SJCRH30 (cell line): Measurements from ENCODE around the gene TRAFD1. TPM values are rescaled to one million over a fixed set of nuclear protein-coding genes. Genes with fewer than 3 reads are reported as not detected.
A peak's percentile ranks its signal among the peaks of the same experiment; 100 is the strongest.
"Not testable (repeated sequence)": the region's sequence is repeated elsewhere in the genome, so short reads cannot be mapped to it uniquely, and the experiment has no call there.

ENCODE experiments used
- DNase-seq, 2 experiments: peaks; one replicate each; pipeline ENCODE4 v3.0.0-alpha.2; 2015 to 2020
- H3K27ac ChIP-seq: fragments of 250-450 bp; sonication (Bioruptor Pico); 2 replicates; pipeline ENCODE4 v1.5.1; 2020; ENCODE audit warnings: mild to moderate bottlenecking, moderate library complexity
- H3K27me3 ChIP-seq: fragments of 250-450 bp; sonication (Bioruptor Pico); 2 replicates; pipeline ENCODE4 v1.5.1; 2020; ENCODE audit warnings: mild to moderate bottlenecking, moderate library complexity
- H3K36me3 ChIP-seq: fragments of 250-450 bp; sonication (Bioruptor Pico); 2 replicates; pipeline ENCODE4 v1.5.1; 2020; ENCODE audit warnings: mild to moderate bottlenecking, moderate library complexity
- H3K4me1 ChIP-seq: fragments of 250-450 bp; sonication (Bioruptor Pico); 2 replicates; pipeline ENCODE4 v1.5.1; 2020; ENCODE audit warnings: mild to moderate bottlenecking, moderate library complexity
- H3K4me3 ChIP-seq: fragments of 250-450 bp; sonication (Bioruptor Pico); 2 replicates; pipeline ENCODE4 v1.5.1; 2020; ENCODE audit warnings: mild to moderate bottlenecking, moderate library complexity
- H3K9me3 ChIP-seq: fragments of 250-450 bp; sonication (Bioruptor Pico); replicated peaks from 2 replicates; pipeline ENCODE4 v1.5.1; 2020; ENCODE audit warnings: mild to moderate bottlenecking, moderate library complexity
- total RNA-seq: library from RNA; depleted of rRNA; stranded (reverse); fragments of >200 nt; shearing (Covaris generic); gene quantifications from 2 replicates; pipeline ENCODE4 v1.2.3, GENCODE V29; 2014; rRNA removed

Gene TRAFD1
- total RNA-seq: 23.0 and 23.5 TPM in 2 replicates

GRCh38 chr12:112125250-112125999 lies at the start of gene TRAFD1:
Gene TRAFD1, plus strand, starts transcription at chr12:112125560. Its CDS starts 4,963 bp downstream, at chr12:112130523.
- Histone ChIP-seq H3K4me1 (peaks cover 16% of the 10 kb centered on the region), H3K36me3 (no peaks in the 10 kb centered on the region), H3K27me3 (no peaks in the 10 kb centered on the region; the same call in 1 of the 2 replicates), H3K9me3 (no peaks in the 10 kb centered on the region), H3K27ac (no peak within 1 kb of the TSS; the same call in 1 of the 2 replicates), H3K4me3 (peak within 1 kb of the TSS; percentile 79)
- peak; percentile 95 to 97 for DNase-seq

DNA sequence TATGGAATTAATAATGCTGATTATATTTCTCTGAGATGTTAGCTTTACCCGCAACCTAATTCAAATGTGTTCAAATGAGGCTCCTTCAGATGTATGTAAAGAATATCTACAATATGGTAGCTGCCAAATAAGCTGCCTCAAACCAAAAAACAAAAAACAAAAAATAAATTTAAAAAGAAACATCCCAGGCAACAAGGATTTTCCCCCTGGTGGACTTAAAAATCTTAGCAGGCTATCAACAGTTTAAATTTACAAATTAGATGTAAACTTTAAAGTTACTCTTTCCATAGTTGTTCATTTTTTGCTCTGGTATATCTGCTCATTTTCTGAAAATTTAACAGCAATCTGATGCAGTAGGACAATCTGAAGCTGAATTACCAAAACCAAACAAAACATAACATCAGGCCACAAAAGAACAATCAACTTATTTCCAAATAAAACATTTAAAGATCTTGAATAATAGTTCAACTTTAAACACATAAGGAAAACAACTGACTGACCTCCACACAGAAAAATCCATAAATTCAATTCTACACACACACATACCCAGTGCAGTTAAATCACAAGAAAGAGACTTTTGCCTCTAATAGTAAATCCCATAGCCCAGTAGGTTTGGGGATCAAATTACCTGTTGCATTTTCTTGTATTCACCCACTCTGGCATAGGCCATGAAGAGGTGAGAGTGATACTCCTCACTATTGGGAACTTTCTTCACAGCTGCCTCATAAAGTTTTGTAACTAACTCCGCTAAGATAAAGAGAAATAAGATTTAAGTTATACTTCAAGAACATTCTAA lies 38.1 kb upstream of the TRAFD1 start:
- Histone ChIP-seq H3K4me3 (no peak overlapping the region), H3K27me3 (no peaks in the 10 kb centered on the region), H3K9me3 (no peaks in the 10 kb centered on the region), H3K4me1 (no peaks in the 10 kb centered on the region), H3K36me3 (peaks cover 64% of the 10 kb centered on the region), H3K27ac (no peak overlapping the region)
- DNase-seq: no peak

DNA sequence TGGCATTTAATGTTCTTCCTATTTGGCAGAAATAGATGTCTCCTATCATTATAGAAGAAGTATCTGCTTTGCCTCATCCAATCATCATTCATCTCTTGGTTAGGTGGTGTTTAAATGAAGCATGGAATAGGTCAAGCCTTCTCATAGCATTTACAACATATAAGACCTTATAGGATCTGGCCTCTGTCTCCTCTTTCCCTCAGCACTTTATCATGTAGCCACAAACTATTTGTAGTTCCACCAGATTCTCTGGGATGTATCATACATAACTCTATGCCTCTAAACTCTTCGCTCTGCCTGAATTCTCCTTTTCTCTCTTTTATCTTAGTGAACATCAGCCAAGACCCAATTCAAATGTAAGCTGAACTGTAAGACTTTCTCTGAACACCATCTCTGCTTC lies 37.5 kb upstream of the TRAFD1 start:
- H3K36me3 ChIP-seq: peaks cover 65% of the 10 kb centered on the region
- no peaks in the 10 kb centered on the region for H3K27me3 ChIP-seq

GRCh38 chr12:112091563-112091962 lies 33.8 kb upstream of the TRAFD1 start:
- Histone ChIP-seq H3K9me3 (no peaks in the 10 kb centered on the region), H3K36me3 (peaks cover 60% of the 10 kb centered on the region), H3K4me1 (no peaks in the 10 kb centered on the region), H3K27me3 (no peaks in the 10 kb centered on the region), H3K4me3 (no peak overlapping the region), H3K27ac (no peak overlapping the region)
- no peak for DNase-seq

More for the DNA sequence above, 37.5 kb upstream of the TRAFD1 start:
- Histone ChIP-seq H3K27ac (no peak overlapping the region), H3K4me1 (no peaks in the 10 kb centered on the region), H3K9me3 (no peaks in the 10 kb centered on the region), H3K4me3 (no peak overlapping the region)
- no peak for DNase-seq

DNA sequence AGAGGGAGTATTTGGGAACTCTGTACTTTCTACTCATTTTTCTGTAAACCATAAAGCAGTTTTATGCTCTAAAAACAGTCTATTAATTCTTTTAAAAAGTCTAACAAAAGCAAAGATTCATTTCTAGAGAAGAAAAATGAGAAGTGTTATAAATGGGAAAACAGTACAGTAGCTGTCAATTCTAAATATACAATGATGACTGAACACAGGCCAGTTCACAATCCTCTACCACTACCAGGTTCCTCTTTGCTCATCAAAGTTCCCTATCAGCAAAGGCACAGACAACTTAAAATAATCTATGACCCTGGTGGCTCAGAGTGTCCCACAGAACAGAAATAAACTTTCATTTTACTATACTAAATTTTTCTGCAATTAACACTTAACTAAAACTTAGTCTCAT lies 29.3 kb upstream of the TRAFD1 start:
- Histone ChIP-seq H3K4me1 (no peaks in the 10 kb centered on the region), H3K36me3 (peaks cover 42% of the 10 kb centered on the region), H3K27me3 (no peaks in the 10 kb centered on the region), H3K4me3 (no peak overlapping the region), H3K27ac (no peak overlapping the region), H3K9me3 (no peaks in the 10 kb centered on the region)
- DNase-seq: no peak

- Histone ChIP-seq H3K4me1 (no peaks in the 10 kb centered on the region), H3K27me3 (no peaks in the 10 kb centered on the region), H3K27ac (no peak overlapping the region), H3K4me3 (no peak overlapping the region), H3K36me3 (peaks cover 43% of the 10 kb centered on the region), H3K9me3 (no peaks in the 10 kb centered on the region)
- DNase-seq: no peak
Measured at GRCh38 chr12:112096667-112097066, 28.7 kb upstream of the TRAFD1 start.

DNA sequence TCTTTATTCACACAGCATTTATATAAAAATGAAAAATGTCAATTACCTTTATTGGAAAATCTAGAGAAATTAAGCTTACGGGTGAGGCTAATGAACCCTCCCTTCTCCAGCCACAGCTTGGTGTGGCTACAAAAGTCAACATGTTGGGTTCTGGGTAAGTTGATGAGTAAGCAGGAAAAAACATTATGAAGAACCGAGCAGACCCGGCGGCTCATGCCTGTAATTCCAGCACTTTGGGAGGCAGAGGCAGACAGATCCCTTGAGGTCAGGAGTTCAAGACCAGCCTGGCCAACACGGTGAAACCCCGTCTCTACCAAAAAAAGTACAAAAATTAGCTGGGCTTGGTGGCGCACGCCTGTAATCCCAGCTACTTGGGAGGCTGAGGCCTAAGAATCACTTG lies 27.7 kb upstream of the TRAFD1 start:
- Histone ChIP-seq H3K27me3 (no peaks in the 10 kb centered on the region), H3K4me1 (no peaks in the 10 kb centered on the region), H3K9me3 (no peaks in the 10 kb centered on the region), H3K27ac (no peak overlapping the region), H3K4me3 (no peak overlapping the region), H3K36me3 (peaks cover 42% of the 10 kb centered on the region)
- no peak for DNase-seq

GRCh38 chr12:112100500-112100899 lies 24.9 kb upstream of the TRAFD1 start:
- H3K27me3 ChIP-seq, H3K9me3 ChIP-seq, DNase-seq, H3K27ac ChIP-seq, H3K4me1 ChIP-seq, H3K4me3 ChIP-seq: not testable (repeated sequence)
- peaks cover 41% of the 10 kb centered on the region for H3K36me3 ChIP-seq

DNA sequence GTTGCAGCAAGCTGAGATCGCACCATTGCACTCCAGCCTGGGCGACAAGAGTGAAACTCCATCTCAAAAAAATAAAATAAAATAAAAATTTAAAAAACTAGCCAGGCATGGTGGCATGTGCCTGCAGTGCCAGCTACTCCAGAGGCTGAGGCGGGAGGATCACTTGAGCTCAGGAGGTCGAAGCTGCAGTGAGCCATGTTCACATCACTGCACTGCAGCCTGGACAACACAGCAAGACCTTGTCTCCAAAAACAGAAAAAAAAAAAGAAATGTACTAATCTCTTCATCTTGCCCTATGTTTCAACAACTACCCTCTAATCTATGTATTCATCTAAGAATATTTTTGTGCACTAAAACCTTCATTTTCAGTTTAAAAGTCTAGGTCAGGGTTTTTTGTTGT lies 23.2 kb upstream of the TRAFD1 start:
- Histone ChIP-seq H3K4me1 (no peaks in the 10 kb centered on the region), H3K36me3 (peaks cover 35% of the 10 kb centered on the region), H3K27me3 (no peaks in the 10 kb centered on the region), H3K9me3 (no peaks in the 10 kb centered on the region), H3K27ac (no peak overlapping the region), H3K4me3 (no peak overlapping the region)
- no peak for DNase-seq

- not testable (repeated sequence) for H3K4me1 ChIP-seq, DNase-seq, H3K27ac ChIP-seq, H3K27me3 ChIP-seq, H3K9me3 ChIP-seq, H3K4me3 ChIP-seq
- peaks cover 35% of the 10 kb centered on the region for H3K36me3 ChIP-seq
Measured at GRCh38 chr12:112102746-112103145, 22.6 kb upstream of the TRAFD1 start.

DNA sequence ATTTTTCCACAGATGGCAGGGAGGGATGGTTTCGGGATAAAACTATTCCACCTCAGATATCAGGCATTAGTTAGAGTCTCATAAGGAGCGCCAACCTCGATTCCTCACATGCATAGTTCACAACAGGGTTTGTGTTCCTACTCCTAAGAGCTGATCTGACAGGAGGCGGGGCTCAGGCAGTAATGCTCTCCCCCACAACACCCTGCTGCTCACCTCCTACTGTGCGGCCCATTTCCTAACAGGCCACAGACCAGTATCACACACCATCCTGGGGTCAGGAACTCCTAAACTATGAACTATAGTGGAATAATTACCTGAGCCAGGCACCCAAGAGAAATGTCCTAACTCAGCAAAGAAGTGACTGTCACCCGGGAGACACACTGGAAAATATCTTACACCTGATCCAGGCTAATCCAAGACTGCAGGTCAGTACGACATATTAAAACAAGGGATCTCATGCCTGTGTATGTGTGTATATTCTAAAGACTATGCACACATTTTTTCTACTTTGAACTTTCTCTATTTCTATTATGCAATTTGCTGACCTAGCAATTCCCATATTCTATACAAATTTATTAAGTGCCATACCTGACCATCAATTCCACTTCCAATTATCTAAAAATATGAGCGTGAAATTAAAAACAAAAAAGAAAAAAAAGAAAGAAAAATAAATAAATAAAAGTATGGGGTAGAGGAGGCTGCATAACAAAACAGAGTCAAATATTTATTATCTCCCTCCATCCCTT lies 21.4 kb upstream of the TRAFD1 start:
- H3K36me3 ChIP-seq: peaks cover 31% of the 10 kb centered on the region
- H3K27me3 ChIP-seq: no peaks in the 10 kb centered on the region
- no peaks in the 10 kb centered on the region for H3K9me3 ChIP-seq
- H3K4me3 ChIP-seq: no peak overlapping the region
- no peaks in the 10 kb centered on the region for H3K4me1 ChIP-seq
- no peak for DNase-seq
- no peak overlapping the region for H3K27ac ChIP-seq

- no peak for DNase-seq
- Histone ChIP-seq H3K27ac (no peak overlapping the region), H3K27me3 (no peaks in the 10 kb centered on the region), H3K4me3 (no peak overlapping the region), H3K4me1 (no peaks in the 10 kb centered on the region), H3K36me3 (peaks cover 22% of the 10 kb centered on the region), H3K9me3 (no peaks in the 10 kb centered on the region)
Measured at GRCh38 chr12:112105891-112106290, 19.5 kb upstream of the TRAFD1 start.

DNA sequence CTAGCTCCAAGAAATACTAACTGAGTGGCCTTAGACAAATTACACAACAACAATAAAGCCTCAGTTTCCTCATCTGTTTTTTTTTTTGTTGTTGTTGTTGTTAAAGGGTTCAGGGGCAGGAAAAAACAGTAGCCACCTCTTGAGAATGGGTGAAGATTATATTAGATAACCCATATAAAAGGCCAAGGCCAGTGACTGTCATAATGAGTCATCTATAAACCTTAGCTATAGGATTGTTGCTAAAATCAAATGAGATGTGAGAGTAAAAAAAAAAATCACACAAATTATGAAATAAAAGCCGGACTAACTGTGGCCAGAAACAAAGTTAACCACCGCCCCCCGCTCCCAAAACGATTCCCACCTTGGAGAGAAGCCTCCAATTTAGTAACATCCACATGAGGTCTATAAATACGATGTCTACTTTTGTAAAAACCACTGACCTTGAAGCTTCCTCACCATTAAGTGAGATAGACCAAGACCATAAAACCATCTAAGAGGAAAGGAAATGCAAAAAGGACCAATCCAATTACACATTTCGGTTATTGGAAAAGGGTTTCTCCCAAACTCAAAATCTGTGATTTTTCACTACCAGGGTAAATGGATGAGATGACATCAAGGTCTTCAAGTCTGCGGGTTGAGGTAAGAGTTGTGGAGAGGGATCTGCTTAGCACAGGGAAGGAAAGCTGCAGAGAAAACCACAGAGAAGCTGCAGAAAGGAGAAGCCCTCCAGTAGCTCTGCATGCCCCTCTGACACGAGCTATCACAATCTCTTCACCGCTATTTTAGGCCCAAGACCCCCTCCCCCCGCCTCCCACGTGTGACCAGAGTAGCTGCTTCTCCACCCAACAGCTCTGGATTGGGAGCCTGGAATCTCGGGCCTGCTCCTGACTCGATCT lies 17.8 kb upstream of the TRAFD1 start:
- peak; percentile 46 to 53 for DNase-seq
- no peaks in the 10 kb centered on the region for H3K9me3 ChIP-seq

More for the DNA sequence above, 17.8 kb upstream of the TRAFD1 start:
- peak overlapping the region; percentile 80 for H3K27ac ChIP-seq
- H3K36me3 ChIP-seq: peaks cover 13% of the 10 kb centered on the region; the same call in 1 of the 2 replicates
- peak overlapping the region; percentile 85 for H3K4me3 ChIP-seq
- H3K27me3 ChIP-seq: no peaks in the 10 kb centered on the region
- no peaks in the 10 kb centered on the region for H3K4me1 ChIP-seq
